Measurements from ENCODE around the gene GSK3B.
A peak's percentile ranks its signal among the peaks of the same experiment; 100 is the strongest.
"Not testable (repeated sequence)": the region's sequence is repeated elsewhere in the genome, so short reads cannot be mapped to it uniquely, and the experiment has no call there.

Gene GSK3B

GRCh38 chr3:120052225-120052624 lies 42.0 kb downstream of the GSK3B start:
- peak overlapping the region; percentile 54 for H3K4me3 Mint-ChIP-seq
- H3K4me1 Mint-ChIP-seq (ENCODE audit: low read depth): peaks cover 82% of the 10 kb centered on the region
- H3K27ac Mint-ChIP-seq: peak overlapping the region; percentile 55
- H3K36me3 Mint-ChIP-seq: peaks cover 16% of the 10 kb centered on the region
- H3K9me3 Mint-ChIP-seq (ENCODE audit: low read depth): peaks cover 11% of the 10 kb centered on the region
- no peaks in the 10 kb centered on the region for H3K27me3 Mint-ChIP-seq

DNA sequence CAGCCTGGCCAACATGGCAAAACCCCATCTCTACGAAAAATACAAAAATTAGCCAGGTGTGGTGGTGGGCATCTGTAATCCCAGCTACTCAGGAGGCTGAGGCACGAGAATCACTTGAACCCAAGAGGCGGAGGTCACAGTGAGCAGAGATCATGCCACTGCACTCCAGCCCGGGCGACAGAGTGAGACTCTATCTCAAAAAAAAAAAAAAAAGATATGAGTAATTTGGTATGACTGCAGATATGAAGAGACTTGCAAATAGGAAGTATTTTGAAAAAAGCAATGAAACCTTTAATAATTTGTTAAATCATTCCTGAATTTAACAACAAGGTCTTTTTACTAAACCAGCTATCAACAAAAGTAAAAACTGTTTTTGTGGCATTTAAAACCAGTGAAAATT lies 42.7 kb downstream of the GSK3B start:
- H3K36me3 Mint-ChIP-seq: peaks cover 18% of the 10 kb centered on the region
- H3K9me3 Mint-ChIP-seq (ENCODE audit: low read depth): peaks cover 15% of the 10 kb centered on the region
- H3K27ac Mint-ChIP-seq, H3K27me3 Mint-ChIP-seq, H3K4me3 Mint-ChIP-seq: not testable (repeated sequence)
- H3K4me1 Mint-ChIP-seq (ENCODE audit: low read depth): peaks cover 83% of the 10 kb centered on the region

DNA sequence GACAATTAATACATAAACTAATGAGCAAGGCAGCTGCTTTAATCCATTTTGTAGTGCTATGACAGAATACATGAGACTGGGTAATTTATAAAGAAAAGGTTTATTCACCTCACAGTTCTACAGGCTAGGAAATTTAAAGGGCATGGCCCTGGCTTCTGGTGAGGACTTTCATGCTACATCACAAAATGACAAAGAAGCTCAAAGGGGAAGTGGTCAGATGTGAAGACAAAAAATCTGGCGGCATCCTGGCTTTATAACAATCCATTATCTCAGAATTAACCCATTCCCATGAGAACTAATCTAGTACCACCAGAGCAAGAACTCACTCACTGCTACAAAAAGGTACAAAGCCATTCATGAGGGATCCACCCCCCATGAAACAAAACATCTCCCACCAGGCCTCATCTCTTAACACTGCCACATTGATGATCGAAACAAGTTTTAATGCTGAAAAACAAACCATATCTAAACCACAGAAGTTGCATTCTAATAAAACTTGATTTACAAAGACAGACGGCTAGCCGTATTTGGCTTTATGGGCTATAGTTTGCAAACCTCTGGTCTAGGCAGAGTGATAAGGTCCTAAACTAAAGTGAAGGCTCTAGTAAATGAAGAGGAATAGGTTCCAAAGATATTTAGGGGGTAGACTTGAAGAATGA lies 44.2 kb downstream of the GSK3B start:
- H3K9me3 Mint-ChIP-seq (ENCODE audit: low read depth): peaks cover 22% of the 10 kb centered on the region
- H3K4me1 Mint-ChIP-seq (ENCODE audit: low read depth): peaks cover 72% of the 10 kb centered on the region
- peak overlapping the region; percentile 0 for H3K4me3 Mint-ChIP-seq
- H3K27ac Mint-ChIP-seq: no peak overlapping the region
- no peaks in the 10 kb centered on the region for H3K27me3 Mint-ChIP-seq
- peaks cover 28% of the 10 kb centered on the region for H3K36me3 Mint-ChIP-seq

DNA sequence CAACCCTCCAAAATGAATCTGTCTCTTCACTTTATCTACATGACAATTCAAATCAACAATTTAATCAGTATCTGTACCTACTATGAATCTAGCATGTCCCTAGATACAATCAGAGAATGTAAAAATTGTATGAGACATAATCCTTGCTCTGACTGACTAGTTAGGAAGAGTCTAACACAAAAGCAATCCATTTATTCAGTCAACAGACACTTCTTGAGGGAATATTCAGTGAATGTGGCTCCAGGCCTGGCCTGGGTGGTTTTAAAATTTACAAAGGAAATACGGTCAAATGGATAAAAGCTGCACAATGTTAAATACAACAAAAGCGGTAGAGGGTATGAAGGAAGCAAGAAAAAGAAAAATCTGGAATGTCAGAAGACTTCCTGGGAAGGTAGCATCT lies 45.2 kb downstream of the GSK3B start:
- H3K4me1 Mint-ChIP-seq (ENCODE audit: low read depth): peaks cover 66% of the 10 kb centered on the region
- H3K27ac Mint-ChIP-seq: peak overlapping the region; percentile 16
- H3K4me3 Mint-ChIP-seq: peak overlapping the region; percentile 18
- peaks cover 26% of the 10 kb centered on the region for H3K36me3 Mint-ChIP-seq
- H3K27me3 Mint-ChIP-seq: no peaks in the 10 kb centered on the region
- H3K9me3 Mint-ChIP-seq (ENCODE audit: low read depth): peaks cover 23% of the 10 kb centered on the region

- H3K4me1 Mint-ChIP-seq (ENCODE audit: low read depth): peaks cover 64% of the 10 kb centered on the region
These were observed 45.7 kb downstream of the GSK3B start for GRCh38 chr3:120048355-120049041.

DNA sequence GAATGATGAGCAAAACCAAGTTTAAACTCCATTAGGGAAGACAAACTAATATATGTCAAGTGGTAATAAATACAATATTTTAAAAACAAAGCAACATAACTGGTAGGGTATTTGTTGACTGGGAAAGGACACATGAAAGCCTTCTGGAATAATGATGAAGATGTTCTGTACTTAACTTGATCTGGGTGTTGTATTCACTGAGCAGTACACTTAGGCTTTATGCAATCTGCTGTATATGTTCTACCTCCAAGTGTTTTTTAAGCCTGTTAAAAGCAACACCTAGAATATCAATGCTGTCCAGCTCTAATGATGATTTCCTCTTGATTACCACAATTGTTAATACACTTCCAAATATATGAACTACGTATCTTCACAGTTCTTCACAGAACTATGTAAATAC lies 46.6 kb downstream of the GSK3B start:
- peak overlapping the region; percentile 46 for H3K27ac Mint-ChIP-seq
- H3K27me3 Mint-ChIP-seq: no peaks in the 10 kb centered on the region
- H3K9me3 Mint-ChIP-seq (ENCODE audit: low read depth): peaks cover 35% of the 10 kb centered on the region
- no peak overlapping the region for H3K4me3 Mint-ChIP-seq
- H3K4me1 Mint-ChIP-seq (ENCODE audit: low read depth): peaks cover 62% of the 10 kb centered on the region
- H3K36me3 Mint-ChIP-seq: peaks cover 35% of the 10 kb centered on the region

More at GRCh38 chr3:120048355-120049041, 45.7 kb downstream of the GSK3B start:
- H3K36me3 Mint-ChIP-seq: peaks cover 29% of the 10 kb centered on the region
- no peak overlapping the region for H3K27ac Mint-ChIP-seq
- H3K27me3 Mint-ChIP-seq: no peaks in the 10 kb centered on the region
- H3K9me3 Mint-ChIP-seq (ENCODE audit: low read depth): peaks cover 27% of the 10 kb centered on the region
- no peak overlapping the region for H3K4me3 Mint-ChIP-seq

- Mint-ChIP-seq H3K9me3 (ENCODE audit: low read depth) (peaks cover 40% of the 10 kb centered on the region), H3K27ac (no peak overlapping the region), H3K4me3 (no peak overlapping the region), H3K27me3 (no peaks in the 10 kb centered on the region), H3K36me3 (peaks cover 65% of the 10 kb centered on the region), H3K4me1 (ENCODE audit: low read depth) (peaks cover 20% of the 10 kb centered on the region)
These were observed 53.4 kb downstream of the GSK3B start for GRCh38 chr3:120040813-120041377.

DNA sequence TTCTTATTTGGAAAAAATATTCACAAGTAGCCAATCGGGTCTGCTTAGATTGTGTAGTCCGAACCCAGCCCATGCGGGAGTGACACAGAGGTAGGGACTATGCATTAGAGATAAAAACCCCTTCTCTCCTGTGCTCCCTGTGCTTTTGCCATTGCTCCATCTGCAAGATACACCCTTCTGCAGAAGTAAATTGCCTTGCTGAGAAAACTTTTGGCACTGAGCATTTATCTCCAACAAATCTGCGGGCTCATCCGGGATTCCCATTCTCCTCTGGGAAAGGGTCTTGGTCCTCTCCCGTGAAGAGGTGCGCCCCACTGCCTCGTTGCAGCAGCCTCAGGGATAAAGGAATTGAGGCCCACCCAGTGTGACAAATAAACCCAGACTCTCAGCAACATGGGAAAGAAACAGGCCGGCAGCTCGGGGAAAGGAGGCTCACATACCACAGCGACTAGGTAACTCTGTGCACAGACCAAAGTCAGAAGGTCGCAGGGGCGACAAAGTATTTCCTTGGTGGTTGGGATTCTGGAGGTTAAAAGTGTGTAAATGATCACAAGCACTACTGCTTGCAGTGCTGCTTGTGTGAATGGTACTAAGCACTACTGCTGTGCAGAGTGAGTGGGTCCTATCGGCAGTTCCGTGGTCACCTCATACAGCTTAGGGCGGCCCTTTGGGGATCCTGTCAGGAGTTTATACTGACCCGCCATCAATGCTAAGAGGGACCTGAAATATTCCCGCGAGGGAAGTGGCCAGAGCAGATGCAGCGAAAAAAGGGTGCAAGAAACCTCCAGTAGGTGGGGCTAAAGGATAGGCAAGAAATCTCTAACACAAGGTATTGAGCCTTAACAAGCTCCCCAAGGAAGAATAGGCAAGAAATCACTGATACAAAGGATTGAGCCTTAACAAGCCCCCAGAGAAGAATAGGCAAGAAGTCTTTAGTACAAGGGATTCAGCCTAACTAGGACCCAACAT lies 54.3 kb downstream of the GSK3B start:
- Mint-ChIP-seq H3K27ac (peak overlapping the region; percentile 54), H3K9me3 (ENCODE audit: low read depth) (peaks cover 33% of the 10 kb centered on the region), H3K4me3 (no peak overlapping the region), H3K36me3 (peaks cover 55% of the 10 kb centered on the region), H3K27me3 (no peaks in the 10 kb centered on the region), H3K4me1 (ENCODE audit: low read depth) (peaks cover 29% of the 10 kb centered on the region)

GRCh38 chr3:120033596-120033995 lies 60.7 kb downstream of the GSK3B start:
- no peak overlapping the region for H3K4me3 Mint-ChIP-seq
- peak overlapping the region; percentile 9 for H3K27ac Mint-ChIP-seq
- no peaks in the 10 kb centered on the region for H3K27me3 Mint-ChIP-seq
- peaks cover 6% of the 10 kb centered on the region for H3K9me3 Mint-ChIP-seq (ENCODE audit: low read depth)
- peaks cover 20% of the 10 kb centered on the region for H3K36me3 Mint-ChIP-seq
- peaks cover 66% of the 10 kb centered on the region for H3K4me1 Mint-ChIP-seq (ENCODE audit: low read depth)

GRCh38 chr3:120031561-120031960 lies 62.7 kb downstream of the GSK3B start:
- peaks cover 14% of the 10 kb centered on the region for H3K36me3 Mint-ChIP-seq
- no peak overlapping the region for H3K4me3 Mint-ChIP-seq
- no peaks in the 10 kb centered on the region for H3K27me3 Mint-ChIP-seq
- H3K4me1 Mint-ChIP-seq (ENCODE audit: low read depth): peaks cover 71% of the 10 kb centered on the region
- no peak overlapping the region for H3K27ac Mint-ChIP-seq
- peaks cover 6% of the 10 kb centered on the region for H3K9me3 Mint-ChIP-seq (ENCODE audit: low read depth)

GRCh38 chr3:120029749-120030148 lies 64.5 kb downstream of the GSK3B start:
- no peaks in the 10 kb centered on the region for H3K27me3 Mint-ChIP-seq
- H3K36me3 Mint-ChIP-seq: peaks cover 14% of the 10 kb centered on the region
- peaks cover 6% of the 10 kb centered on the region for H3K9me3 Mint-ChIP-seq (ENCODE audit: low read depth)
- H3K27ac Mint-ChIP-seq: peak overlapping the region; percentile 18
- peaks cover 78% of the 10 kb centered on the region for H3K4me1 Mint-ChIP-seq (ENCODE audit: low read depth)
- H3K4me3 Mint-ChIP-seq: no peak overlapping the region

GRCh38 chr3:120028271-120029047 lies 65.8 kb downstream of the GSK3B start:
- no peaks in the 10 kb centered on the region for H3K27me3 Mint-ChIP-seq
- peaks cover 74% of the 10 kb centered on the region for H3K4me1 Mint-ChIP-seq (ENCODE audit: low read depth)
- peaks cover 2% of the 10 kb centered on the region for H3K9me3 Mint-ChIP-seq (ENCODE audit: low read depth)
- H3K36me3 Mint-ChIP-seq: peaks cover 10% of the 10 kb centered on the region
- H3K4me3 Mint-ChIP-seq: no peak overlapping the region
- peak overlapping the region; percentile 62 for H3K27ac Mint-ChIP-seq

GRCh38 chr3:120027226-120027625 lies 67.0 kb downstream of the GSK3B start:
- Mint-ChIP-seq H3K9me3 (ENCODE audit: low read depth) (no peaks in the 10 kb centered on the region), H3K4me1 (ENCODE audit: low read depth) (peaks cover 77% of the 10 kb centered on the region), H3K4me3 (no peak overlapping the region), H3K27me3 (no peaks in the 10 kb centered on the region), H3K36me3 (peaks cover 3% of the 10 kb centered on the region), H3K27ac (no peak overlapping the region)

DNA sequence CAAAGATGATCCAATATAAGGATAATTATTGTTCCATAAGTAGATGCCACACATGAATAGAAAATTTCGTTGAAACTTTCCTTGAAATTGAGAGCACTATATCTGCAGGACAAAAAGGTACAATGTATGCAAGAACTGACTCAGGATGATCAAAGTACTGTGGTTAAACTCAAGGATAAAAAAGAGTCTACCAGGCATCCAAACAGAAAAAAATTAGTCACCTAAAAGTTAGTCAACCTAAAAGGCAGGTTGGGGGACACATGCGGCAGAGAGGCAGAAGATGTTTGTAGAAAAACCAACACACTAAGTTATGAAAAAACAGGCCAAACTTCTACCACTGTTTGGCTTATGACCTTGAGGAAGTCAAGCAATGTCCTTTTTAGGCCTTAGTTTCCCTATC lies 68.7 kb downstream of the GSK3B start:
- H3K27ac Mint-ChIP-seq: peak overlapping the region; percentile 36
- H3K4me1 Mint-ChIP-seq (ENCODE audit: low read depth): peaks cover 78% of the 10 kb centered on the region
- H3K9me3 Mint-ChIP-seq (ENCODE audit: low read depth): no peaks in the 10 kb centered on the region
- H3K36me3 Mint-ChIP-seq: peaks cover 9% of the 10 kb centered on the region
- peak overlapping the region; percentile 31 for H3K4me3 Mint-ChIP-seq
- no peaks in the 10 kb centered on the region for H3K27me3 Mint-ChIP-seq

Data from activated naive CD8-positive, alpha-beta T cell (primary cell).